GM23248 (cell line): ENCODE results near the gene NEU2. TPM values are rescaled to one million over a fixed set of nuclear protein-coding genes. Genes with fewer than 3 reads are reported as not detected.

Source experiments
- DNase-seq: peaks from one replicate; pipeline ENCODE4 v3.0.0-alpha.2; 2015
- H2AFZ ChIP-seq: fragments of 200-600 bp; sonication (generic); 2 replicates; pipeline ENCODE4 v1.6.1; 2016; ENCODE audit warnings: antibody characterized with exemption
- H3F3A ChIP-seq: fragments of 200-600 bp; sonication (generic); 2 replicates; pipeline ENCODE4 v1.6.1; 2016; ENCODE audit warnings: mild to moderate bottlenecking, antibody characterized with exemption, mixed run types; ENCODE audit not compliant: insufficient read depth
- H3K27ac ChIP-seq: fragments of 200-600 bp; sonication (generic); 2 replicates; pipeline ENCODE4 v1.5.1; 2016; ENCODE audit warnings: mild to moderate bottlenecking
- H3K27me3 ChIP-seq: fragments of 200-600 bp; sonication (generic); replicated peaks from 2 replicates; pipeline ENCODE4 v1.6.1; 2016; ENCODE audit warnings: mild to moderate bottlenecking; ENCODE audit not compliant: insufficient read depth
- H3K36me3 ChIP-seq: fragments of 200-600 bp; sonication (generic); 2 replicates; pipeline ENCODE4 v1.6.1; 2016; ENCODE audit warnings: low read depth, mild to moderate bottlenecking
- H3K4me1 ChIP-seq: fragments of 200-600 bp; sonication (generic); 2 replicates; pipeline ENCODE4 v1.6.1; 2016; ENCODE audit warnings: mild to moderate bottlenecking; ENCODE audit not compliant: insufficient read depth
- H3K4me2 ChIP-seq: fragments of 200-600 bp; sonication (generic); one replicate; pipeline ENCODE4 v1.6.1; 2016; ENCODE audit warnings: mild to moderate bottlenecking; ENCODE audit not compliant: unreplicated experiment
- H3K4me3 ChIP-seq: fragments of 200-600 bp; sonication (generic); 2 replicates; pipeline ENCODE4 v1.5.1; 2016; ENCODE audit warnings: mild to moderate bottlenecking
- H3K79me2 ChIP-seq: fragments of 200-600 bp; sonication (generic); 2 replicates; pipeline ENCODE4 v1.6.1; 2016; ENCODE audit warnings: mild to moderate bottlenecking; ENCODE audit not compliant: insufficient read depth
- H3K9ac ChIP-seq: fragments of 200-600 bp; sonication (generic); 2 replicates; pipeline ENCODE4 v1.6.1; 2016; ENCODE audit warnings: mild to moderate bottlenecking
- H3K9me2 ChIP-seq: fragments of 200-600 bp; sonication (generic); 2 replicates; pipeline ENCODE4 v1.6.1; 2016; ENCODE audit warnings: mixed run types, mild to moderate bottlenecking, moderate library complexity; ENCODE audit not compliant: insufficient read depth
- H3K9me3 ChIP-seq: fragments of 200-600 bp; sonication (generic); one replicate; pipeline ENCODE4 v1.6.1; 2017; ENCODE audit warnings: low read depth
- H4K20me1 ChIP-seq: fragments of 200-600 bp; sonication (generic); 2 replicates; pipeline ENCODE4 v1.6.0; 2016; ENCODE audit not compliant: insufficient read depth
- EZH2 ChIP-seq: fragments of 200-600 bp; sonication (generic); IDR thresholded peaks from 2 replicates; pipeline ENCODE4 v1.6.1; 2018; ENCODE audit warnings: antibody characterized with exemption, mild to moderate bottlenecking; ENCODE audit not compliant: insufficient read depth, poor library complexity, severe bottlenecking
- EZH2phosphoT487 ChIP-seq: fragments of 200-600 bp; sonication (generic); IDR thresholded peaks from 2 replicates; pipeline ENCODE4 v1.6.1; 2018; ENCODE audit warnings: antibody characterized with exemption, moderate library complexity, mild to moderate bottlenecking, low read depth; ENCODE audit not compliant: insufficient read depth
- WGBS, 2 experiments: methylation state at CpG; one replicate each; pipeline ENCODE4 v1.1.6; 2015 to 2017; ENCODE audit warnings: low lambda C conversion rate in 2 of 2, low coverage in 1 of 2; ENCODE audit errors: missing lambda C conversion rate in 2 of 2; 5-methylcytosine and 5-hydroxymethylcytosine counted together
- in situ Hi-C: fragments of 300-500 bp; cut with MboI; formaldehyde crosslinking; loops from 2 replicates; pipeline ENCODE4 v1.15.0; 2020
- polyA plus RNA-seq: library from polyadenylated mRNA; unstranded; fragments of >200 nt; fragmentation: Nextera tagmentation; extraction: Ambion mirVana; gene quantifications from 2 replicates; pipeline ENCODE4 v1.2.1, GENCODE V29; 2016
- total RNA-seq: library from RNA; depleted of rRNA; stranded (reverse); fragments of >200 nt; shearing (Covaris generic); gene quantifications from 2 replicates; pipeline ENCODE4 v1.2.3, GENCODE V29; 2014

The NEU2 gene
- total and polyA plus RNA-seq, 2 experiments from 2014 or later: not detected

- DNase-seq: no peak
- H3K79me2 ChIP-seq: no peaks in the 10 kb centered on the region
- TF ChIP-seq EZH2phosphoT487 (no peak), EZH2 (no peak)
These were observed 46.3 kb upstream of the NEU2 start for GRCh38 chr2:232986155-232986554.

GRCh38 chr2:232993231-232993821, 39.1 kb upstream of the NEU2 start:
- peaks cover 8% of the 10 kb centered on the region for H3K4me1 ChIP-seq
- DNase-seq: peak; percentile 26
- H4K20me1 ChIP-seq: no peaks in the 10 kb centered on the region
- TF ChIP-seq EZH2phosphoT487: no peak
- TF ChIP-seq EZH2: no peak
- no peaks in the 10 kb centered on the region for H3K9me3 ChIP-seq
- no peak overlapping the region for H3K27ac ChIP-seq
- H3F3A ChIP-seq: peaks cover 5% of the 10 kb centered on the region
- no peak overlapping the region for H3K4me3 ChIP-seq
- no peak overlapping the region for H2AFZ ChIP-seq
- H3K27me3 ChIP-seq: no peaks in the 10 kb centered on the region
- no peaks in the 10 kb centered on the region for H3K9me2 ChIP-seq
- H3K79me2 ChIP-seq: no peaks in the 10 kb centered on the region
- no peaks in the 10 kb centered on the region for H3K36me3 ChIP-seq
- no peak overlapping the region for H3K4me2 ChIP-seq
- H3K9ac ChIP-seq: no peak overlapping the region
- in situ Hi-C loops: no loop called here
- WGBS, 2 experiments: 67 to 68% methylated on average over 4 of the region's 4 CpGs

More at GRCh38 chr2:232986155-232986554, 46.3 kb upstream of the NEU2 start:
- Histone ChIP-seq H3K9me2 (no peaks in the 10 kb centered on the region), H3K9ac (no peak overlapping the region), H3K4me1 (peaks cover 15% of the 10 kb centered on the region), H3K27ac (no peak overlapping the region), H3K4me3 (no peak overlapping the region), H2AFZ (no peak overlapping the region), H3K36me3 (no peaks in the 10 kb centered on the region), H3K9me3 (no peaks in the 10 kb centered on the region), H3F3A (peaks cover 18% of the 10 kb centered on the region), H3K4me2 (no peak overlapping the region), H4K20me1 (no peaks in the 10 kb centered on the region), H3K27me3 (no peaks in the 10 kb centered on the region)
- in situ Hi-C loops: no loop called here
- 92 to 93% methylated on average over 2 of the region's 2 CpGs for WGBS, 2 experiments

DNA sequence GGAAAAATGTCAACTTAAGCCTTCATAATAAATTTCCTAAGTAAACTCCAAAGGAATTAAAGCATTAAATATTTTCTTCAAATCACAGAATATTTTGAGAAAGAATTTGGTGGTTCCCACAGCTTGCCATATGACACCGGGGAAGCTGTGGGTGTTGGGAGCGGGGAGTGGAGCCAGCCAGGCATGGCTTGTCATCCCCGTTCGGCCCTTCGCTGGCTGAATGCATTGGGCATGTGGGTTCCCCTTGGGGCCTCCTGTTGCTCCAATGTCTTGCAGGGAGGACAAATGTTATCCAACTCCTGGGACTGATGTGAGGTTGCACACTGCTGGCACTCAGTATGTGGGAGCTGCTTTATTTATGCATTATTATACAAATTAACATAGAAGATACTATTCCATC, 38.0 kb upstream of the NEU2 start:
- Histone ChIP-seq H2AFZ (no peak overlapping the region), H3K79me2 (no peaks in the 10 kb centered on the region), H3K9me2 (no peaks in the 10 kb centered on the region), H4K20me1 (no peaks in the 10 kb centered on the region), H3K9ac (no peak overlapping the region), H3K27me3 (no peaks in the 10 kb centered on the region), H3K4me2 (no peak overlapping the region), H3K9me3 (no peaks in the 10 kb centered on the region), H3K27ac (no peak overlapping the region), H3K4me1 (no peaks in the 10 kb centered on the region; the same call in 1 of the 2 replicates), H3F3A (no peaks in the 10 kb centered on the region), H3K4me3 (no peak overlapping the region), H3K36me3 (no peaks in the 10 kb centered on the region)
- 52 to 65% methylated on average over 5 of the region's 5 CpGs for WGBS, 2 experiments
- TF ChIP-seq EZH2phosphoT487 (no peak), EZH2 (no peak)
- in situ Hi-C loops: no loop called here
- DNase-seq: no peak

DNA sequence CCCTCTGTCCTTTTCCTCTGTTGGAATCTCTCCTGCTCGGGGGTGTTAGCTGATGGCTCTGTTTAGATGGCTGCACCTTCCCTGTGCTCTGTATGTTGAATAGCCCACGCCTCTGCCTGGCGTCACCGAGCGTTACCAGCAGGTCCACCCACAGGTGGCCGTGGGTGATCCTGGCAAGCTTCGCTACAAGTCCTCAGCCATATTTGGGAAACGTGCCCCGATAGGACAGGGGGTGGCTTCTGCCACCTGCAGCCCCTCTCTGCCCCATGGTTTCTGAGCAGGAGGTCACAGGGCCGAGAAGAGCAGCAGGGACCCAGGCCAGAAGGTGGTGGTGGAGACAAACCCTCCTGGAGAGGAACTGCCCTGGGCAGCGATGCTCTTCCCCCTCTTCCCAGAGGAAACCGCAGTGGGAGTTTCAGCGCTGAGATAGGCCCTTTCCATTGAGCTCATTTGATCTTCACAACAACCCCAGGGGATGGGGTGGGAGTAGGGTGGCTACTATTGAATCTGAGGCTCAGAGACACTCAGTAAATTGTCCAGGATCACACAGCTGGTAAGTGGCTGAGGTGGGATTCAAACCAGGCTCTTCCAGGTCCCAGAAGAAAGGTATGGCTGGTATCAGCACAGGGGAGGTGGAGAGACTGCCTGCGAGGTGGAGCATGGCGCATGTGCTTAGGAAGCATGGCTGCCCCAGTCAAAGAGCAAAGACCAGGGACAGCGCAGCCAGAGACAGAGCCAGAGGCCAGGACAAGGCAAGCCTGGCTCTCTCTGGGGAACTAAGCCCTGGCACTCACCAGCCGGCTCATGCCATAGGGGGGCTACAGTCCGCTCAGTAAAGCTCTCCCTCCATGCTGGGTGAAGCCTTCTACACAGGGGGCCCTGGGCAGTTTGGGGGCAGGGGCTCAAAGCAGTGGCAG, 34.5 kb upstream of the NEU2 start:
- in situ Hi-C loops: no loop called here
- TF ChIP-seq EZH2 (no peak), EZH2phosphoT487 (no peak)
- Histone ChIP-seq H3K4me1 (no peaks in the 10 kb centered on the region), H3K4me2 (no peak overlapping the region), H4K20me1 (no peaks in the 10 kb centered on the region), H3K79me2 (no peaks in the 10 kb centered on the region), H3K27me3 (no peaks in the 10 kb centered on the region), H3F3A (no peaks in the 10 kb centered on the region), H3K9me2 (no peaks in the 10 kb centered on the region), H3K4me3 (no peak overlapping the region), H3K9me3 (no peaks in the 10 kb centered on the region), H3K36me3 (no peaks in the 10 kb centered on the region), H3K27ac (no peak overlapping the region), H2AFZ (no peak overlapping the region), H3K9ac (no peak overlapping the region)
- DNase-seq: no peak
- 77% methylated on average over 18 of the region's 18 CpGs for WGBS, 2 experiments
